GM18499 (cell line): Measurements from ENCODE around the gene ACSL1.
"Not testable (repeated sequence)": the region's sequence is repeated elsewhere in the genome, so short reads cannot be mapped to it uniquely, and the experiment has no call there.

Experiments
- ATAC-seq: cut with Tn5 transposase; IDR thresholded peaks from one replicate; pipeline ENCODE4 v1.9.1; 2021; ENCODE audit warnings: moderate number of reproducible peaks; ENCODE audit not compliant: insufficient read depth, unreplicated experiment

Gene ACSL1

DNA sequence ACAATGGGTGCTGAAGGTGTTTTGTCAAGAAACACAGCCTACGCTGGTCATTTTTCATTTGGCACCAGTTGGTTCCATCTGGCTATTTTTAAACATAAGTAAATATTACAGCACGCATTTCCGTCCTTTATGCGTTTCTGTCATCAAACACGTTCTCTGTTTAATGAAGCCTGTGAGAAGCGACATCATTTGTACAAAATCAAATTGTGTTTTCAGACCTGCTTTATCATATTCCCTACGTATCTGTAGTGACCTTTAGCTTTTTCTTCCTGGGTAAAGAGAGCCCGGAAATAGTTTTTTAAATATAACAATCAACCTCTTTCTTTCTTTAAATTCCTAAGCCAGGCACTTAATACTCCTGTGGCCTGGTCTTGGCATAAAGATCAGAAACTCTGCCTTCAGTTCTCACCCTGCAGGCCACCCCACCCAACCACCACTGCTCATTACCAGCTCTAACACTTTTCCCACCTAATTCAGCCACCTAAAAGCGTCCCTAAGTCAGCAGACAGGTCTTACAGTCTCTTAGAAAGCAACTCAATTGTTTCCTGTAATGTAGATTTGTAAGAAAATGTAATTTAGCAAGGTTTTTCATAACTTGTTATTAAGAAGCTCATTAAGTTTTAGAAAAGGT lies 30.4 kb downstream of the ACSL1 start:
- ATAC-seq: no peak

DNA sequence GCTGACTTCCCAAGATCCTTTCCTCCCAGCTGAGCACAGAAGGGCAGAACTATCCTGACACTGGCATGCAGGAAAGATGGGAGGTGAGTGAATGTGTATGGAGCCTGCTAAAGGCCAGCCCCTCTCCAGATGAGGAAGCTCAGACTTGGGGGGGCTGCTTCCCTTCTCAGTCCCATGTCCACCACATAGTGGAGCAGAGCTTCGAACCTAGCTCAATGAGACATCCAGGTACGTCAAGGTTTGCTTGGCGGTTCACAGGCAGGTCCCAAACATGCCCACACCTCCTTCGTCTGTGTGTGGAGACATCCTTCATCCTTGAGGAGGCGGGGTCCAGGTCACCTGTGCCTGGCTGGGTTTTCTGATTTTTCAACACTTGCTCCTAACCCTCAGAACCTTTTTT lies 31.3 kb downstream of the ACSL1 start:
- no peak for ATAC-seq

DNA sequence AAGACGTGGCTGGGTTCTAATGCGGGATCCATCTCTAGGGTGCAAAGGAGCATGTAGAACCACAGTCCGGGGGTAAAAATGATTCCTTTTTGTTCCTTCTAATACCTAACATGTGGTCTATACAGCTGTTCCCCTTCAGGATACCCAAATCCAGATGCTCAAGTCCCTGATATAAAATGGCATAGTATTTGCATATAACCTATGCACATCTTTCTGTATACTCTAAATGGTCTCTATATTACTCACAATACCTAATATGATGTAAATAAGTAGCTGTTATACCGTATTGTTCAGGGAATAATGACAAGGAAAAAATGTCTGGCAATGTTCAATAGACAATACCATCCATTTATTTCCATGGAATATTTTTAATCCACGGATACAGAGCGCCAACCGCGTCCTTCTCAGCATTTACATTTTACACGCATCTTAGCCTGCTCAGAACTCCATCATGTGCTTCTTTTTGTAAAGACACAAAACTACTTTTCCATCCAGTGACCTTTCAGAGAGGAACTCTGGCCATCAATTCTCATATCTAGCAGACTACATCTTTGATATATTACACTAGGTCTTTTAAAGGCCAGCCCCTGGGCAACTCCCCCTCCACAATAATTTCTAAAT lies 31.9 kb downstream of the ACSL1 start:
- no peak for ATAC-seq

DNA sequence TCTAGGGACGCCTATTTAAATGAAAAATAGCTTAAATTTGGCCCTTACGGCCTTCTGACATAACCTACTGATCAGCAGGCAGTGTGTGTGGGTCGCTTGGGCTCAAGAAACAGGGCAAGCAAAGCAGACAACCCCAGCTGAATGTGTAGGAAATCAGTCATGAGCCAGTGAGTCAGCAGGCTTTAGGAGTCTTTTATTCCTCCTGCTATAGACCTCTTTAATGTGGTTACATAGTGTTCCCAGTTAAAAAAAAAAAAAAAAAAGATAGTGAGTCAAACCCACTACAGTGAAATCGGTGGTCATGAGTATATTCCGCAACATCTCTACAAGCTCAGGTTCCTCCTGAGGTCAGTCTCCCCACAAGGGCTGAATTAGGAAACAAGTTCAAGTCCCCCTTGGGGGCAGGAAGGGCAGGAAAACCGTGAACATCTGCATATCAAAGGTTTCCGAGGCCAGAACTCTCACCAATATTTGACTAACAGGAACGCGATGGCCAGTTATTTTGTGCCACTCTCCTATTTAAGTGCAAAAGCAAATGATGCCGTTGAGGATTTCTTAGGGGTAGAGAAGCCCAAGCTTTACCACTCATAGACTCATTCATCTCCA lies 32.7 kb downstream of the ACSL1 start:
- ATAC-seq: no peak

DNA sequence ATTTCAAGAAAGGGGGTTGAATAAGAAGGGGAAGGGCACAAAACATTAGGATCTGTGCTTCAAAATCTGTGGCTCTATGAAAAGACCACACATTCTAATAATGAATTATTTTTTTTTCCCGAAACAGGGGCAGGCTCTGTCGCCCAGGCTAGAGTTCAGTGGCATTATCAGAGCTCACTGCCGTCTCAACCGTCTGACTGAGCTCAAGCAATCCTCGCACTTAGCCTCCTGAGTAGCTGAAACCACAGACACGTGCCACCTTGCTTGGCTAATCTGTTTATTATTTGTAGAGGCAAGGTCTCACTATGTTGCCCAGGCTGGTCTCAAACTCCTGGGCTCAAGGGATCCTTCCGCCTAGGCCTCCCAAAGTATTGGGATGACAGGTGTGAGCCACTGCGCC lies 33.4 kb downstream of the ACSL1 start:
- ATAC-seq: no peak

DNA sequence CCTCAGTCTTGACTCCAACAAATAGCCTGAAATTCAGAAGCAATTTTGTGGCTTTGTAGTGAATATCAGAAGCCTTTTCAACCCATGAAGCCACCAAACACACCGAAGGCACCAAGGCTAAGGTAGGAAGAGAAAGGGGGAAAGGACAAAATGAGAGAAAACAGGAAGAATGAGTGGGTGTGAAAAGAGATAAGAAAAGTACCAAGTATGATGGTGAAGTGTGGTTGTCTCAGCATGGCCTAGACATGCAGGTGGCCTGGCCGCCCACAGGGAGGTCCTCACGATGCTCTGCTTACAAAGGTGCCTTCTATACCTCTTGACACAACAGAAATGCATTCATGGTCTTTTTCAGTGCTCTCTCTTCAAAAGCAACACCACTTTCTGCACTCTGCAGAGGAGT lies 34.9 kb downstream of the ACSL1 start:
- ATAC-seq: no peak

DNA sequence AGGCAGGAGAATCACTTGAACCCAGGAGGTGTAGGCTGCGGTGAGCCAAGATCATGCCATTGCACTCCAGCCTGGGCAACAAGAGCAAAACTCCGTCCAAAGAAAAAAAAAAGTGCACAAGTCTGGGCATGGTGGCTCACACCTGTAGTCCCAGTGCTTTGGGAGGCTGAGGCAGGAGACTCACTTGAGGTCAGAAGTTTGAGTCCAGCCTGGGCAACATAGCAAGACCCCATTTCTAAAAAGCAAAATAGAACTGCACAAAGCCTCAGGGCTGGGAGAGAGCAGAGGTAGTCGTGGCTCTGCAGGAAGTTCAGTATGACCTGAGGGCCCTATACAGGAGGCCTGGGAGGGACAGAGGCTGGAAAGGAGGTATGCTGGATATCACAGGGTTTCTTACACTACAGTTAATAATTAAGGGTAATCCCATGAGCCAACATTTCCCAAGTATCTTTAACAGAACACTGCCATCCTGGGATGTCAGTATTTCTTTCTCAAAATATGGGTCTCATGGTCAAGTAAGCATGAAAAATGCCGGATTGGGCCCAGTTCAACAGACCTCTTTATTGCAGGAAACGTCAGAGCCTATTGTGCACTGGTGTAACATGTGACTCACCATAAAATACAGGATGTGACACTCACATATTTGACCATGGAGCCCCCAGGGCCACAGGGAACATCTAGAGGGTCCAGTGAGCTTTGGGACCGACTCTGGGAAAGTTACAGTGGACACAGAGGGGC lies 37.8 kb downstream of the ACSL1 start:
- ATAC-seq: no peak

DNA sequence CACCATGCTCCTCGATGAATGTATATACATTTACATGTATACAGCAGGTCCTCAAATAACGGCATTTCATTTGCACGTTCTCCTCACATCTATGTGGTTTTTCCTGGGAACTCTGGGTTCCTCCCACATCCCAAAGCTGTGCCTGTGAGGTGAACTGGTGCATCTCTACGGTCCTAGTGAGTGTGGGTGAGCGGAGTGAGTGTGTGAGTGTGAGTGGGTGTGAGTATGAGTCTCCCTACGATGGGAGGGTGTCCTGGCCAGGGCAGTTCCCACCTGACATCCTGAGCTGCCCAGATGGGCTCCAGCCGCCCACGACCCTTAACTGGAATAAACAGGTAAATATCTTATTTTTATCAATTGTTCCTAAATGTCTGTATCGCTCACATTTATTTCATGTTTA lies 40.0 kb downstream of the ACSL1 start:
- no peak for ATAC-seq

DNA sequence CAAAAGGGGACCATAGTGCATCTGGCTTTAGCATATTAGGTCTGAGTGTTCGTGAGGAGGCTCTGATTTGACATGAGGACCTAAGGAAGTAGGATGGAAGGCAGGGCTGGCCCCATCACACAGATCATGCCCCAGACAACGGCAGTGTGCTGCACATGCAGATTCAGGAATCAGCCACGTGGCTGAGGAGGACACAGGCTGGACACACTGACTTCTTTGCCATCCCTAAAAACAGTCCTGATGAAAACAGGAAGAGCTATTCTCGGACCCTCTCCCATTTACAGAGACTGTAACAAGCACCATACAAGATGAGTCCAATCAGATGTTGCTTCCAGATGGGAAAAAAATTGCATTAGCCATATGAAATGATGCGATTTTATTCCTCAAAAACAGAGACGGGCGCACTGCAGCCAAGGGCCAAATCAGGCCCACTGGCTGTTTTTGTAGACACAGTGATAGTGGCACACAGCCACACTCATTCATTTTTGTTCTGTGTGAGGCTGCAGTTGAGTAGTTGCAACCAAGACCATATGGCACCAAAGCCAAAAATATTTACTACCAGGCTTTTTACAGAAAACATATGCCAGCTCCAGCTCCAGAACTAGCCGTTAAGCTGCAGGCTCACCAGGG lies 41.0 kb downstream of the ACSL1 start:
- ATAC-seq: no peak

DNA sequence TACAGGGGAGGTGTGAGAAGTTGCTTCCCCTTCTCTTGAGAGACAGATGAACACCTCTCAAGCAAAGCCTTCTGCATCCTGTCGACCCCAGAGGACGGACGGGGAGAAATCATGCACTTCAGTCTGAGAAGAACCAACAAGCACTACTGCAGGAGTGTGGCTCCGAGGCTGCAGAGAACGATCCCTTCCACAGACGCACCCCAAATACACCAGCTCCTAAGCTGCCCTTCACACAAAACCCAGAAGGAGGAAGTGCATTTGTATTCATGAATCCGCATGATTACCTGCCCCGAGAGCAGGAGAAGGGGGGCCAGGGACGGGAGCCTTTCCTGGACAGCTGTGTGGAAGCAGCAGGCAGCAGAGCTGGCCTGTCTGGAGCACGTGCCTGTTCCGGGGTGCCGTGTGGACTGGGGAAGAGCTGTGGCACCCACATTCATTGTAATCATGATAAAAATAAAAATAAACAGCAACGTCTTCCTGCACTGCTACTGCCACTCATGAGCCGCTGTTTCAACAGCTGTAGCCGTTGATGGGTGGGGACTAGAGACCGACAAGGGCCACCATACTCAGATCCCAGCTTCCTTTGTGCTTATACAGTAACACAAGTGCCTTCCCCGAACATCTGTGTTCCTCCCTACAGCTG lies 42.9 kb downstream of the ACSL1 start:
- ATAC-seq: no peak

DNA sequence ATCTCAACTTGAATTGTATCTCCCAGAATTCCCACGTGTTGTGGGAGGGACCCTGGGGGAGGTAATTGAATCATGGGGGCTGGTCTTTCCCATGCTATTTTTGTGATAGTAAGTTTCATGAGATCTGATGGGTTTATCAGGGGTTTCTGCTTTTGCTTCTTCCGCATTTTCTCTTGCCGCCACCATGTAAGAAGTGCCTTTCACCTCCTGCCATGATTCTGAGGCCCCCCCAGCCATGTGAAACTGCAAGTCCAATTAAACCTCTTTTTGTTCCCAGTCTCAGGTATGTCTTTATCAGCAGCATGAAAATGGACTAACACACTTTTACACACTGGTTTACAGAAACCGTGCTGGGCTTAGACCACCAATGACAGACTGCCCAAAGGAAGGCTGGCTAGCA lies 46.6 kb downstream of the ACSL1 start:
- not testable (repeated sequence) for ATAC-seq

DNA sequence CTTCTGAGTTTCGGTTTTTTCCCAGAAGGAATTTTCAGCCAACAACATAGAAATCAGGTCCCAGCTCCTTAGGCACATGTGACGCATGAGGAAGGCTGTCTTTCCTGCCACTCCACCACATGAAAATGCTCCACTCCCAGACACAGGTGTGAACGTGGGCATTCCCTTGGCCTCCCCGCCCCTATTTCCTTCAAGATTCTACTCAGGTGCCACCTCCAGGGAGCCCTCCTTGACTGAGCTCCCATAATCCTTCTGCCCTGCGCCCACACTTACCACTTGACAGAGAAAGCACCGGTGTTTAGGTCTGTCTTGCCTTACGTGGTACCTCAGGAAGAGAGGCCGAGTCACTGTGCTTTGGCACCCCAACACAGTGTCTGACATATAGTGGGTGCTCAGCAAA lies 47.4 kb downstream of the ACSL1 start:
- ATAC-seq: no peak

DNA sequence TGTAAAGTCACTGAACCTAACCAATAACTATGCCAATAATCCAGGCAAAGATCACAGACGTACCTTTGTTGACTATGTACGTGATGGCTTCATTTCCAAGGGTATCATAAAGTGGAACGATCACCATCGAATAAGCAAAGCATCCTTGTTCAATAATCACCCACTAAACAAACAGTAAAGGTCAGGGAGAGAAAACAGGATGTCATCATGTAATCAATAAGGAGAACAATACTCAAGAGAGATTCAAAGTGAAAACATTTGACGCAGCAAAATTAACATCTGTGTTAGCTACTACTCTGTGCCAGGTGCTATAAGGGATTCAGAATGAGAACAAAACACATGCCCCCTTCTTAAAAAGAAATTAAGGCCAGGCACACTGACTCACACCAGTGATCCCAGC lies 48.9 kb downstream of the ACSL1 start:
- no peak for ATAC-seq

DNA sequence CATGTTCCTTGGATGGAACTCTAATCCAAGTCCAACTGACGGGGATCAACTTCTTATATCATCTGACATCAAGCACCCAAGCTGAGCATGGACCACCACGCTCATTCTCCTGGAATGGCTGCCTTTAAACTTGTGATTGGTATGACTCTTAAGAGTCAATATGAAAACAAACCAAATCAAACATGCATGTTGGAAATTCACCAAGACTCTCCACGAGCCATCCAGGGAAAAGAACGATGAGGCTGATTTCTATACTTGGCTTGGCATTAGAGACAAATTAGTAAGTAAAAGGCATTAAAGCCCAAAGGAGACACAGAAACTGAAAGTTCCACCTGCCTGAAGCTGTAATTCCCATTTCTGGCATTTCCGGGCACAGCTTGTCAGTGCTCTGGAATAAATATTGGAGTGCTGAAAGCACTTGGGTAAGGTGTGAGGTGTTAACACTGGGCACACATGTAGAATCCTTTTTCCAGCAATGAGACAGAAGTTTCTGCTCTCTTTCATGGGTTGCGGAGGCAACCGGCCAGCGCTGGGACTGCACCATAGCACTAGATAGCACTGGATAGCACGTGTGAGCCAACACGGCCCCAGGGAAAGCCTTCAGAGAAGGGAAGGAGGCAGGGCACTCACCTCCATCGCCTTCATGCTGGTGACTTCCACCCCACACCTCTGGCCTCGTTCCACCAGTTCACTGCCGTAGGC lies 49.8 kb downstream of the ACSL1 start:
- ATAC-seq: no peak

DNA sequence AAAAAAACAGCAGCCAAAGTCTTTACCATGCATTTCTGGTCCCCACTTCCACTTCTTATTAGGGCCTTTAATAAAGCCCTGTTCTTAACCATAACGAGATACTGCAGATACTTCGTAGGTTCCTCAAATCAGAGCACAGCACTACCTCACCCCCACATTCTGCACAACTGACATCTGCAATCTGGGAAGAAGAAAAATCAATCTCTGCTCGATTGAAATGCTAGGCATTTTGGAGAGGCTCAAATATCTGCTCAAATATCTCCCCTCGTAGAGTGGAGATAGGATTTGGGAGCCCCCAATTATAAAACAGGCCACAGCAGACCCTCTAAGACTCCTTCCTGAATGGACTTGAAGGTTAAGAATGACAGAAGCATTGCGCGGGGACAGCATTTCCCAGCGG lies 51.6 kb downstream of the ACSL1 start:
- no peak for ATAC-seq

DNA sequence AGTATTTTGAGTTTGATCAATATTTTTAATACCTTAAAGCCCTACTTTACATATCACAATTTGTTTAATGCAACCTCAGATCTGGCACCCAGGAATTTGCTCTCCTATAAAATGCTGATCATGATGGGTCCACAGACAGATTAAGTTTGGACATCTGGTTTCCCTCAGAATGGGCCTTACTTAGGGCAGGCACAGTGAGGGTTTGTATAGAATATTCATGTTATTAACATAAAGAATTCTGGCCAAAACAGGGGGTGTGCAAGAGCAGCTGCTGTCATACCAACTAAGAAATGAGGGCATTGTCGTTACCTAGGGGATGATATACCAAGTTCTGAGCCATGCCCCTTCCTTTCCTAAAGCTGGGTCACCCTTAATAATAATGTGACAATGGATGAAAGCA lies 54.4 kb downstream of the ACSL1 start:
- no peak for ATAC-seq

DNA sequence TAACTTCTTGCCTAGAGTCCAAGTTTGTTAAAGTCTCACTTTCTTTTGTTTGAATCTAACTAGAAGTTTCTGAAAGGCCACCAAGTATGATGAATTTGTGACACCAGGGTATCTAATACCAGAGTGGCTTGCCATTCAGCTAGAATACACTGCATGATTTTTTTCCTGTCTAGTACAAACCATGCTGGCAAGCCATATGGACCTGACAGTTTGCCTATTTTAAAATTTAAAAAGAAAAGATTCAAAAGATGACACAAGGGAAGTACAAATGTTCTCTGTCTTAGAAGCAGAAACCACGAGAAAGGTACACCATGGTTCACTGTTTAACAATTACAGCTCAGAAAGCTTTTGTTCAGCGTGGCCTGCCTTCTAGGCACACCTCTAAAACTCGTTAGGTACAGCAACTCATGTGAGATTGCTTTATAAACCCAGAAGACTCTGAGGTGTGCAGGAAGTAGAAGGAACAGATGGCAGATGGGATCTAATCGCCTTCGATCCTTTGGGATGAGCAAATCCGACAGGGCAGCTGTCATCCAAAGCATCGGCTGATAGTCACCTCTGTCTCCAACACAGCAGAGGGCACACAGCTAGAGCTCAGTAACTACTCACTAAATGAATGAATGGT lies 56.5 kb downstream of the ACSL1 start:
- no peak for ATAC-seq

DNA sequence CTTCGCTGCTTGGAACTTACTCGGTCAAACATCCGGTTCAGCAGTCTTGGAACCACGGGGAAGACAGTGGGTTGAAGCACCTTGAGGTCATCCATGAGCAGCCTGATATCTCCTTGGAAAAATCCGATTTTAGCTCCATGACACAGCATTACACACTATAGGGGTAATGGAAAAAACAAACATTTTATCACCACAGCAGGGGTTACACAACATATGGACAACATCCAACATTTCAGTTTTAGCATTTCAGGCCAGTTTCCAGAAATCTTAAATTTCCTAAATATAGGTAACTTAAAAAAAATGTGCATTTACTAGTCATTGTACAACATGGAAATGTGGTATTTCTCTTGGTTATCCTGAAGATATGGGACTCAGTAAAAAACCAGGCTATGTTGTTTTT lies 57.5 kb downstream of the ACSL1 start:
- ATAC-seq: no peak

DNA sequence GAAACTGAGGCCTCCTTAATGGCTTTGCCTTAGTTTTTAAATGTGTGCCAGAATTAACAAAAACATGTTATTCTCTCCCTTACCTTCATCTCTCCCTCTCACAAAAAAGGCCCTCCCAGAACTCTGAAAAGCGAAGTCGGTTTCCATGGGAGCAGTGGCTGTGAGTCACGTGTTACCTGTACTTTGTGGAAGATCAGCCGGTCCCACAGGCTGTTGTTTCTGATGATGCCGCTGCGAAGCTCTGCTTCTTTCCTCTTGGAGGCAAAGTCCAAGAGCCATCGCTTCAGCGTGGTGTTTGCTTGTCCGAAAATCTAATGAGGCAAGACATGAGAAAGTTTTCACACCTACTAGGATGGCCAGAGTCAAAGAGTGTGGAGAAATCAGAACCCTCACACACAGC lies 59.3 kb downstream of the ACSL1 start:
- ATAC-seq: no peak
